HG03342 (cell line): ENCODE results near the gene NLRP9.

ENCODE experiments used
- ATAC-seq: cut with Tn5 transposase; IDR thresholded peaks from one replicate; pipeline ENCODE4 v1.9.1; 2021; ENCODE audit warnings: mild to moderate bottlenecking, moderate library complexity; ENCODE audit not compliant: unreplicated experiment

NLRP9 gene

DNA sequence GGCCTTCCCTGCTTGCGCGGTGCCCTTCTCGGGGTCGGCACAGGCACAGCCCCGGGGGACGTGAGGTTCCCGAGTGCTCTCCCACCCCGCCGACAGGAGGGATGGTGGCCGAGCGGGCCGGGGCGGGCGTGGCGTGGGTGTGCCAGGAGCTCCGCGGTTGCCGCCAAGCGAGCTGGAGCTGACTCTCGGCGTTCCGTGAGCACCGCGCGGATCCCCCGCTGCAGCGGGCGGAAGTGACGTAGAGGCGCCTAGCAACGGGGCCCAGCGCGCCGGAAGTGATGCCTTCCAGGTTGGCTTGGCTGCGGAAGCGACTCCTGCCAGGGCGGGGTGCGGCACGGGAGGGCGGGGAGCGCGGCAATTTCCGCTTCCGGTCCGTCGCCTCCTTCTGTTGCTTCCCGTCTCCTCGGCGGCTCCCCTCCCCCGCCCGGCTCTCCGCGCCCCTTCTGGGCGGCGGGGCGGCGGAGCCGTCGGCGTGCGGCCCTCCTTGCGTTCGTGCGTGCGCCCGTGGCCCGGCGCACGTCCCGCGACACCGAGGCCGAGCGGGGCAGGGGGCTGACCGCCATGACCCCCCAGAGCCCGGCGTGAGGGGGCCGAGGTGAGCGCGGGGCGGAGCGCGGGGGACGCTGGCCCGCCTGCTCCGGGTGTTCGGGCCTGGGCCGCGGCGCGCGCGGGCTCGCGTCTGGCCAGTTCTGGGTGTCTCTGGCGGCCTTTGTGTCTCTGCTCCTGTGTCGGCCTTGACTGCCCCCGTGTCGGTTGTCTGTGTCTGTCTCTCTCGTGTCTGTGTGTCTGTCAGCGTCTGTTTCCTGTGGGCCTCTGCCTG, 63.2 kb downstream of the NLRP9 start, which contains the start of gene EPN1:
Gene EPN1, plus strand, starts transcription at position 386 of the 820 bp plus-strand sequence. CDS start 3,402 bp downstream, outside the sequence.
- ATAC-seq: peak; percentile 67

DNA sequence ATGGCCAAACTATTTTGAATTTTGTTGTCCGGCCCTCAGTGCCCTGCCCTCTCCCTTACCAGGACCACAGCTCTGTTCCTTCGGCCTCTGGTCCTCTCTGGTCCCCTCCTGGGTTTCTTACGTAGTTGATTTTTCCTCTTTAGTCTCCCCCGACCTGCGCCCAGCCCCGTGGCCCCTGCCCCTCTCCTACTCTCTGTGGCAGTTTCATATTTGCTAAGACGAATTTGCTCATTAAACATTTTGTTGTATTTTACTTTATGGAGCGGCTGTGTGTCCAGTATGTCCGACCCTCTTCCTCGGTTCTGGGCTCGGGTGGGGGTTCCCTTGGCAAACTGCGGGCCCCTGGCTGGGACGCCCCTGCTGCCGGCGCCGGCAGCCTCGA, 63.8 kb downstream of the NLRP9 start:
- no peak for ATAC-seq

DNA sequence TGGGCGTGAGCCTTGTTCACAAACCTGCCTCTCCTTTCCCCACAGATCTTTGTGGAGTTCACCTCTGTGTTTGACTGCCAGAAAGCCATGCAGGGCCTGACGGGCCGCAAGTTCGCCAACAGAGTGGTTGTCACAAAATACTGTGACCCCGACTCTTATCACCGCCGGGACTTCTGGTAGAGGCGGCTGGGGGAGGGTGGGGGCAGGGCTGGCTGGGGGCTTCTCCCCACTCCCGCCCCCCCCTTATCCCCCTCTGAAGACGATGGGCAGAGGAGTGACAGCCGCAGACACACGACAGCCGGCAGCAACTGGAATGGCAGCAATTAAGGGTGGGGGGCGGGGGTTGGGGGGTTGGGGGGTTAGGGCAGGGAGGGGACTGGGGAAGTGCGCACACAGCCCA, 64.3 kb downstream of the NLRP9 start:
- no peak for ATAC-seq

GRCh38 chr19:55673465-55673864, 64.7 kb downstream of the NLRP9 start:
- no peak for ATAC-seq

DNA sequence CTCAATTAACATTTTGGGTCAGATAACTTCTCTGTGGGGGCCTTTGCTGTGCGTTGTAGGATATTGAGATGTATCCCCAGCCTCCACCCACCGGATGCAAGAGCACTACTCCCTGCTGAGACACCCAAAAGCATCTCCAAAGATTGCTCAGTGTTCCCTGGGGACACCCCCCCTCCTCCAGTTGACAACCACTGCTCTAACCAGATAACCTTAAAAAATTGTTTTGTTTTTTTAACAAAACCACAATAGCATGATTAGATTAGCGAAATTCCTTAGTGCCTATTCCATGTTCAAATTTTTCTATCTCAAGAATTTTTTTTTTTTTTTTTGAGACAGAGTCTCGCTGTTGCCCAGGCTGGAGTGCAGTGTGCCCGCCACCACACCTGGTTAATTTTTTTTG, 65.8 kb downstream of the NLRP9 start:
- ATAC-seq: no peak

GRCh38 chr19:55671054-55671378, 67.2 kb downstream of the NLRP9 start:
- no peak for ATAC-seq

GRCh38 chr19:55670280-55671053, 67.7 kb downstream of the NLRP9 start:
- no peak for ATAC-seq

GRCh38 chr19:55669418-55670279, 68.6 kb downstream of the NLRP9 start:
- ATAC-seq: no peak

GRCh38 chr19:55668603-55669348, 69.4 kb downstream of the NLRP9 start:
- no peak for ATAC-seq

GRCh38 chr19:55667958-55668357, 70.2 kb downstream of the NLRP9 start:
- ATAC-seq: no peak

GRCh38 chr19:55667511-55667910, 70.7 kb downstream of the NLRP9 start:
- ATAC-seq: no peak

DNA sequence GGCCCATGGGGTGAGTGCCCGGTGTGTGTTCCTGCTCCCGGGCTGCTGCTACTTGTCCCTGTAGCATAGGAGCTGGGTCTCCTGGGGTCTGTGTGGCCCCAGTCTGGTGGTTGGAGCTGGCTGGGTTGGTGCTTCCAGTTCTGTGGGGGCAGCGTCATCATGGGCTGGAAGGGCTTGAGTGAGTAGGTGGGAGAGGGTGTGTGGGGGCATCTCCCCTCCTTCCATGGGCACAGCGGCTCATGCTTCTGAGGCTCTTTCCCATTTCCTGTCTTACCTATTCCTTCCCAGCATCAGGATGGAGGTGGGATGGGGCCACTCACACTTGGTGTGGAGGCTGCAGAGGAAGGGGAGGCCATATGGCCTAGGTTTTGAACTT, 71.2 kb downstream of the NLRP9 start:
- ATAC-seq: no peak

GRCh38 chr19:55666343-55667005, 71.7 kb downstream of the NLRP9 start:
- no peak for ATAC-seq

GRCh38 chr19:55663846-55664536, 74.2 kb downstream of the NLRP9 start:
- no peak for ATAC-seq

DNA sequence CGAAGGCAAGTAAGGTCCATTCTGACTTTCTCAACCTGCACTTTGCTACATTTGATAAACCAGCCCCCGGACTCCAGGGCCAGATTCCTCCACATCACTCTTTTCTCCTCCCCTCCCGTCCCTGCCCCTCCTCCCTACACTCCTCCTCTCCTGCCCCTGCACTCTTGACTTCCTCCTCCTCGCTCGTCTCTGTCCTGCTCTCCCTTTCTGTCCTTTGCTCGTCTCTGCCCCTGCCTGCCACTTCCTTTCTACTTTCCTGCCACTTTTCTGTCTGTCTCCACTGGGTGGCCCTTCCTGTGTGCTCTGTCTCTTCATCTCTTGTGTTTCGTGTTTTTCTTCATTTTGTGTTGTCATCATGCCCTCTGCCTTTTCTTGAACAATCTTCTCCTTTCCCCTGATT, 76.4 kb downstream of the NLRP9 start:
- no peak for ATAC-seq

DNA sequence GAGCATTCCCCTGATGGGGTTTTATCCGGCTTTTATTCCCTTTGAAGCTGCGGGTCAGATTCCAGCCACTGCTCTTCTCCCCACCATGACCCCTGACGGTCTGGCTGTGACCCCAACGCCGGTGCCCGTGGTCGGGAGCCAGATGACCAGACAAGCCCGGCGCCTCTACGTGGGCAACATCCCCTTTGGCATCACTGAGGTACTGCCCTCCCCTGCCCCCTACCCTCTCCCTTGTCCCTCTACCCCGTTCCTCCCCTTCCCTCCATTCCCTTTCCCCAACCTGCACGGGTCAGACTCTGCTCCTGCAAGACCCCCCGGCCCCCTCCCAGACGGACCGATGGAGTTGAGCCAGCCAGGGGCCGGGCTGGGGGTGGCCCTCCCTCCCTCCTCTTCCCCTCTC, 77.2 kb downstream of the NLRP9 start:
- ATAC-seq: no peak

DNA sequence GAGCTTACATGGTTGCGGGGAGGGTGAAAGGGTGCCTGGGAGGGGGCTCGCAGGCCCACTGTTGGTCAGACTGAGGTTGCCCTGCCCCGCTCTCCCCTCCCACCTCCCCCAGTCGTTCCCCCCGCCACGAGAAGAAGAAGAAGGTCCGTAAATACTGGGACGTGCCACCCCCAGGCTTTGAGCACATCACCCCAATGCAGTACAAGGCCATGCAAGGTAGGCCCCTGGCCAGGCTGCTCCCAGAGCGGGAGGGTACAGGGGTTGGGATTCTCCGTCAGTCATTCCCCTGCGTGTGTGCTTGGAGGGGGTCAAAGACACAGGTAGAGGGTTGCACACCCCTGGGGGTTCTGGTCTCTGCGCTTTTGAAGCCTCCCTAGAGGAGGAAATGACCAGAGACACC, 77.8 kb downstream of the NLRP9 start:
- no peak for ATAC-seq

DNA sequence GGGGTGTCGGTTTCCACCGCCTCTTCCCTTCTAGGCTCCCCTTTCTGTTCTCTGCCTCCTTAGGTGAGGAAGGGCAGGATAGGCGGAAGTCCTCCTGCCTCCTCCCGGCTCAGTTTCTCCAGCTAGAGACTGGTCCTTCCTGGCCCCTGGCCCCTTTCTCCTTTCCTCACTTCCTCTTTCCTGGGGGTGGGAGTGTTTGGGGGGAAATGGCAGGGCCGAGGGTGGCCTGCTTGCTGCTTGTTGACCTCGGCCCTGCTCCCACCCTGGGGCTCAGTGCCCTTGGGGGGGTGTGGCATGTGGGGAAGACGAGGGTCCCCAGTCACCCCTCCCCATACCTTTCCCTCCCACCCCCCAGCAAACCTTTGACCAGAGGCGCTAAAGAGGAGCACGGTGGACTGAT, 78.4 kb downstream of the NLRP9 start:
- ATAC-seq: no peak

GRCh38 chr19:55658846-55659459, 79.2 kb downstream of the NLRP9 start:
- no peak for ATAC-seq
